Testis (tissue), 3 donors: ENCODE measurements around the gene TEX12. TPM values are rescaled to one million over a fixed set of nuclear protein-coding genes. Genes with fewer than 3 reads are reported as not detected.
A peak's percentile ranks its signal among the peaks of the same experiment; 100 is the strongest.

Source experiments
- DNase-seq: peaks from one replicate; pipeline ENCODE4 v3.0.0-alpha.2; 2019
- H3K27ac ChIP-seq, 2 donors: fragments of 200-600 bp; sonication (generic); one replicate each; pipeline ENCODE4 v1.5.1; 2019
- H3K27me3 ChIP-seq: fragments of 200-600 bp; sonication (generic); one replicate; pipeline ENCODE4 v1.5.1; 2019
- H3K36me3 ChIP-seq: fragments of 200-600 bp; sonication (generic); one replicate; pipeline ENCODE4 v1.5.1; 2017; ENCODE audit warnings: low read depth; ENCODE audit errors: missing control alignments
- H3K4me1 ChIP-seq: fragments of 200-600 bp; sonication (generic); one replicate; pipeline ENCODE4 v1.5.1; 2019
- H3K4me3 ChIP-seq, 2 donors: fragments of 200-600 bp; sonication (generic); one replicate each; pipeline ENCODE4 v1.5.1; 2017 to 2019
- H3K9me3 ChIP-seq: fragments of 200-600 bp; sonication (generic); one replicate; pipeline ENCODE4 v1.5.1; 2017
- CTCF ChIP-seq, 3 experiments: fragments of 450-650 bp in 2 of 3; fragments of 200-600 bp in 1 of 3; sonication (generic) in 1 of 3; IDR thresholded peaks; one replicate each; pipeline ENCODE4 v1.5.1; 2016 to 2019; ENCODE audit warnings: antibody characterized with exemption in 3 of 3, mild to moderate bottlenecking in 2 of 3, moderate library complexity in 1 of 3
- POLR2A ChIP-seq: fragments of 450-650 bp; IDR thresholded peaks from one replicate; pipeline ENCODE4 v1.6.1; 2017; ENCODE audit warnings: antibody characterized with exemption, mild to moderate bottlenecking, moderate library complexity
- WGBS, 2 donors: methylation state at CpG; one replicate each; pipeline ENCODE4 v1.1.5; 2018; 5-methylcytosine and 5-hydroxymethylcytosine counted together
- intact Hi-C: fragments of 100-400 bp; cut with DNase I; formaldehyde crosslinking; loops from one replicate; pipeline ENCODE4 v1.15.1; 2023; ENCODE audit warnings: low total_unique reads
- polyA plus RNA-seq: library from polyadenylated mRNA; stranded (reverse); fragments of 350-450 nt; fragmentation: Illumina TruSeq; extraction: RNeasy Lipid Tissue Mini Kit (QIAGEN cat#74804); gene quantifications from one replicate; pipeline ENCODE4 v1.2.3, GENCODE V29; 2014; ENCODE audit warnings: low read depth, low replicate concordance; ENCODE audit not compliant: insufficient read depth
- total RNA-seq, 2 donors: library from RNA; depleted of rRNA; stranded (reverse); fragments of >200 nt; gene quantifications; one replicate each; pipeline ENCODE4 v1.2.3, GENCODE V29; 2016

Gene TEX12
- total and polyA plus RNA-seq, 3 donors from 2014 or later, result 6.3 to 21.8 (median 11.6) TPM

GRCh38 chr11:112174789-112175598 lies 7.8 kb downstream of the TEX12 start, which contains the start of gene BCO2:
BCO2 (plus strand) TSS chr11:112175512; CDS start chr11:112175602, 90 bp downstream.
- DNase-seq, result peak; percentile 88
- H3K4me1 ChIP-seq, result peaks cover 3% of the 10 kb centered on the region
- TF ChIP-seq CTCF (IDR thresholded peaks at IDR 0.05), result peak; percentile 82 to 86 (median 86)
- no peak for TF ChIP-seq POLR2A
- peak within 1 kb of the TSS in 1 of 2 donors; percentile 20 for H3K4me3 ChIP-seq
- intact Hi-C loops, result no loop called here
- H3K36me3 ChIP-seq, result no peaks in the 10 kb centered on the region
- WGBS, 2 donors, result 6% methylated on average over 11 of the region's 11 CpGs
- H3K9me3 ChIP-seq, result no peaks in the 10 kb centered on the region
- H3K27me3 ChIP-seq, result no peaks in the 10 kb centered on the region
- peak within 1 kb of the TSS; percentile 21 to 37 for H3K27ac ChIP-seq

DNA sequence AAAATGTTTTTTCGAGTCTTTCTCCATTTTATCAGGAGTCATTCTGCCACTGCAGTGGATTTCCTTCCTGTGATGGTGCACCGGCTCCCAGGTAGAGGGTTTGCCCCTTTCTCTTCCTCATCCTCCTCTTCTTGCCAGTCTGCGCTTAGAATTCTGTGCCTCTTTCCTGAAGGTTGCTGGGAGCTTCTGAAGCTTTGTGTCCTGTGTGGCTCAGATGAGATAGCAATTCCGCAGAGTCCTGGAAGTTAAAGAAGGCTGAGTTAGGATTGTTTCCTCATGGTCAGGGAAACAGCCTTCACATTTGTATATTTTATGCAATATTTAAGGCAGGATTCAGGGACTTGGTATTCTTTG lies 8.4 kb downstream of the TEX12 start:
- DNase-seq, result no peak
- 7 to 10% methylated on average over 4 of the region's 4 CpGs for WGBS, 2 donors
- H3K27ac ChIP-seq, result peak overlapping the region; percentile 21 to 37
- no peaks in the 10 kb centered on the region for H3K36me3 ChIP-seq
- no peaks in the 10 kb centered on the region for H3K27me3 ChIP-seq
- H3K4me1 ChIP-seq, result peaks cover 3% of the 10 kb centered on the region
- TF ChIP-seq POLR2A, result no peak
- no peak for TF ChIP-seq CTCF (IDR thresholded peaks at IDR 0.05)
- intact Hi-C loops, result no loop called here
- H3K4me3 ChIP-seq, result peak overlapping the region in 1 of 2 donors; percentile 20
- no peaks in the 10 kb centered on the region for H3K9me3 ChIP-seq

GRCh38 chr11:112176077-112176476 lies 8.9 kb downstream of the TEX12 start:
- TF ChIP-seq CTCF (IDR thresholded peaks at IDR 0.05), result no peak
- TF ChIP-seq POLR2A, result no peak
- H3K27ac ChIP-seq, result no peak overlapping the region
- no peaks in the 10 kb centered on the region for H3K9me3 ChIP-seq
- 71 to 76% methylated on average over 1 of the region's 1 CpG for WGBS, 2 donors
- no peaks in the 10 kb centered on the region for H3K27me3 ChIP-seq
- intact Hi-C loops, result no loop called here
- no peak for DNase-seq
- no peaks in the 10 kb centered on the region for H3K36me3 ChIP-seq
- no peak overlapping the region for H3K4me3 ChIP-seq
- peaks cover 3% of the 10 kb centered on the region for H3K4me1 ChIP-seq

DNA sequence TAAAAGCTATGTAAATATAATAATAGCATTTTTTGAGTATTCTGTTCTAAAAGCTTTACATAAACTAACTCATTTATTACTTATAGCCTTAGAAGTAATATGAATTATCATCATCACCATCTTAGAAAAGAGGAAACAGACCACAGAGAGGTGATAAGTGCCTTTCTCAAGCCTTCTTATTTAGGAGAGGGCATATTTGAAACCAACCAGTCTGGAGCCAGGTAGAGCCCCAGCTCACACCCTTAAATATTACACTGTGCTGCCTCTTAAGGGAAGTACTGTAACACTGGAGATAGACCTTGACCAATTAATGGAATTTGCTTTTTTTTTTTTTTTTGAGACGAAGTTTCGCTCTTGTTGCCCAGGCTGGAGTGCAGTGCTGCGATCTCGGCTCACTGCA lies 10.4 kb downstream of the TEX12 start:
- no peaks in the 10 kb centered on the region for H3K9me3 ChIP-seq
- no peak overlapping the region for H3K27ac ChIP-seq
- H3K36me3 ChIP-seq, result no peaks in the 10 kb centered on the region
- H3K27me3 ChIP-seq, result no peaks in the 10 kb centered on the region
- peaks cover 3% of the 10 kb centered on the region for H3K4me1 ChIP-seq
- TF ChIP-seq POLR2A (no peak), CTCF (IDR thresholded peaks at IDR 0.05) (no peak)
- intact Hi-C loops, result no loop called here
- 86 to 88% methylated on average over 4 of the region's 4 CpGs for WGBS, 2 donors
- DNase-seq, result no peak
- H3K4me3 ChIP-seq, result no peak overlapping the region

DNA sequence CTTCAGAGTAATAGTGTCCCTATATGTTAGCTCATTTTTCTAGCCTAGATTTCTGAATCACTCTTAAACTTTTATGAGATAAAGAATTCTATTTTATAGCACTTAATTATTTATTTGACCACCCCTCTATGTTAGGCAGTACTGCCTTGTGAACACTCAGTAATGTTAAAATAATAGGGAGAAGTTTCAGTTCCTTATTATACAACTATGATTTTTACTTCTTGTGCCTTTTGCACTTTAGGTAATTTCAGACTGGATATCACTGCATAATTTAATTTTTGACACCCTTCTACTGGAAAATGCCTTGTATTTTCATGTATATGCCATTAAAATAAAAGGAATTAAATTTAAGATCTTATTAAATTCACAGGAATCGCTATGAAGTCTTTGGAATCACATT lies 11.3 kb downstream of the TEX12 start:
- H3K9me3 ChIP-seq, result no peaks in the 10 kb centered on the region
- H3K4me3 ChIP-seq, result no peak overlapping the region
- no peak for DNase-seq
- intact Hi-C loops, result no loop called here
- H3K4me1 ChIP-seq, result peaks cover 3% of the 10 kb centered on the region
- no peak overlapping the region for H3K27ac ChIP-seq
- no peaks in the 10 kb centered on the region for H3K36me3 ChIP-seq
- TF ChIP-seq CTCF (IDR thresholded peaks at IDR 0.05), result no peak
- no peak for TF ChIP-seq POLR2A
- WGBS, 2 donors, result 97 to 100% methylated on average over 1 of the region's 1 CpG
- H3K27me3 ChIP-seq, result no peaks in the 10 kb centered on the region
